HepG2 (cell line): ENCODE results near the gene B3GAT3. TPM values are rescaled to one million over a fixed set of nuclear protein-coding genes. Genes with fewer than 3 reads are reported as not detected.
A peak's percentile ranks its signal among the peaks of the same experiment; 100 is the strongest.

Experiments used
- AGO1 ChIP-seq: fragments of 200-400 bp; formaldehyde crosslinking; IDR thresholded peaks from 2 replicates; pipeline ENCODE4 v1.6.1; 2017; ENCODE audit warnings: mild to moderate bottlenecking, low read depth, low read length, moderate library complexity; ENCODE audit not compliant: poor library complexity, severe bottlenecking
- ATRX ChIP-seq: sonication (generic); formaldehyde crosslinking; IDR thresholded peaks from 2 replicates; pipeline ENCODE4 v1.4.0; 2020; ENCODE audit warnings: missing genetic modification reagents, borderline replicate concordance
- BHLHE40 ChIP-seq: IDR thresholded peaks from 2 replicates; pipeline ENCODE4 v1.6.1; 2011; ENCODE audit warnings: low read length, improper control_type of control experiment
- HNRNPK ChIP-seq: fragments of 200-400 bp; formaldehyde crosslinking; IDR thresholded peaks from 2 replicates; pipeline ENCODE4 v1.6.1; 2018; ENCODE audit warnings: low read length, low read depth, moderate library complexity, mild to moderate bottlenecking; ENCODE audit not compliant: poor library complexity, severe bottlenecking
- IRX3 ChIP-seq: sonication (generic); formaldehyde crosslinking; IDR thresholded peaks from 2 replicates; pipeline ENCODE4 v1.8.1; 2023; ENCODE audit warnings: mild to moderate bottlenecking, low read depth, missing genetic modification reagents, borderline replicate concordance
- MAFF ChIP-seq: IDR thresholded peaks from 2 replicates; pipeline ENCODE4 v1.6.1; 2011; ENCODE audit warnings: low read depth, low read length, improper control_type of control experiment
- PRPF4 ChIP-seq: fragments of 200-400 bp; formaldehyde crosslinking; IDR thresholded peaks from 2 replicates; pipeline ENCODE4 v1.6.1; 2016; ENCODE audit warnings: low read length, low read depth; ENCODE audit not compliant: poor library complexity, severe bottlenecking
- RBFOX2 ChIP-seq: fragments of 200-400 bp; formaldehyde crosslinking; IDR thresholded peaks from 2 replicates; pipeline ENCODE4 v1.6.1; 2017; ENCODE audit warnings: low read depth, mild to moderate bottlenecking, low read length
- SMC3 ChIP-seq: IDR thresholded peaks from 2 replicates; pipeline ENCODE4 v1.6.1; 2011; ENCODE audit warnings: low read length, improper control_type of control experiment
- THRA ChIP-seq: sonication (generic); formaldehyde crosslinking; IDR thresholded peaks from 2 replicates; pipeline ENCODE4 v1.4.0; 2020; ENCODE audit warnings: missing genetic modification reagents, borderline replicate concordance
- TRIM22 ChIP-seq: fragments of 450-650 bp; IDR thresholded peaks from 2 replicates; pipeline ENCODE4 v1.6.1; 2017
- ZNF713 ChIP-seq: sonication (generic); formaldehyde crosslinking; IDR thresholded peaks from 2 replicates; pipeline ENCODE4 v1.4.0; 2020; ENCODE audit warnings: mild to moderate bottlenecking, missing genetic modification reagents
- ZNF790 ChIP-seq: sonication (generic); formaldehyde crosslinking; IDR thresholded peaks from 2 replicates; pipeline ENCODE4 v1.8.0; 2022; ENCODE audit warnings: missing genetic modification reagents, mild to moderate bottlenecking, borderline replicate concordance
- ZSCAN20 ChIP-seq: sonication (generic); formaldehyde crosslinking; IDR thresholded peaks from 2 replicates; pipeline ENCODE4 v1.4.0; 2020; ENCODE audit warnings: missing genetic modification reagents, mild to moderate bottlenecking, borderline replicate concordance
- ZSCAN5A ChIP-seq: sonication (generic); formaldehyde crosslinking; IDR thresholded peaks from 2 replicates; pipeline ENCODE4 v1.8.0; 2022; ENCODE audit warnings: mild to moderate bottlenecking, missing genetic modification reagents, borderline replicate concordance
- polyA plus RNA-seq, 8 experiments: library from polyadenylated mRNA; depleted of rRNA in 3 of 8; stranded (reverse) in 7 of 8; unstranded in 1 of 8; fragments of >200 nt; fragmentation: Illumina TruSeq in 4 of 8; extraction: Trizol in 4 of 8; gene quantifications; 2 replicates each; pipeline versions ENCODE4 v1.2.1 to v1.2.3, GENCODE V29; 2011 to 2016; ENCODE audit warnings: low read depth in 4 of 8, missing spikeins in 1 of 8, mixed read lengths in 1 of 8; ENCODE audit not compliant: insufficient read depth in 1 of 8
- total RNA-seq, 5 experiments: library from RNA; depleted of rRNA; stranded (reverse); fragments of >200 nt; fragmentation: Illumina TruSeq; extraction: Trizol; gene quantifications; 2 replicates each; pipeline ENCODE4 v1.2.3, GENCODE V29; 2016; ENCODE audit warnings: low read depth in 1 of 5
- TF ChIP-seq, protein P1 (sequence below): sonication (generic); formaldehyde crosslinking; IDR thresholded peaks from 2 replicates; pipeline ENCODE4 v1.8.0; 2022; ENCODE audit warnings: missing genetic modification reagents, mild to moderate bottlenecking, inconsistent platforms, borderline replicate concordance
- TF ChIP-seq, protein P2 (sequence below): sonication (generic); formaldehyde crosslinking; conservative IDR thresholded peaks from 2 replicates; pipeline ENCODE4 v1.4.0; 2020; ENCODE audit warnings: missing genetic modification reagents
- TF ChIP-seq, protein P3 (sequence below): IDR thresholded peaks from 2 replicates; pipeline ENCODE4 v1.6.1; 2016; ENCODE audit warnings: mild to moderate bottlenecking, missing biosample characterization, missing genetic modification reagents
- TF ChIP-seq, protein P4 (sequence below): sonication (generic); formaldehyde crosslinking; IDR thresholded peaks from 2 replicates; pipeline ENCODE4 v1.5.0; 2020; ENCODE audit warnings: mild to moderate bottlenecking, missing genetic modification reagents

Gene B3GAT3
- total and polyA plus RNA-seq, 2 of the 13 experiments (the other 11 are each of a cell fraction or from before 2014, with no cell fraction given) = 21.3 to 26.1 TPM

GRCh38 chr11:62646825-62647608, 25.2 kb upstream of the B3GAT3 start (continued):
- TF ChIP-seq ATRX (CRISPR knock-in tag) (no peak), PRPF4 (no peak), TRIM22 (no peak), THRA (no peak), ZNF713 (CRISPR knock-in tag) (no peak), BHLHE40 (no peak), RBFOX2 (peak; percentile 54; the same call in 1 of the 2 replicates), HNRNPK (no peak), ZSCAN20 (CRISPR knock-in tag) (no peak), AGO1 (peak; percentile 3), MAFF (no peak), SMC3 (no peak), IRX3 (0 out of 2 replicates have a peak, but pooled peaks have one; percentile 3), ZSCAN5A (no peak), ZNF790 (CRISPR knock-in tag) (no peak)
- TF ChIP-seq, protein P1, sequence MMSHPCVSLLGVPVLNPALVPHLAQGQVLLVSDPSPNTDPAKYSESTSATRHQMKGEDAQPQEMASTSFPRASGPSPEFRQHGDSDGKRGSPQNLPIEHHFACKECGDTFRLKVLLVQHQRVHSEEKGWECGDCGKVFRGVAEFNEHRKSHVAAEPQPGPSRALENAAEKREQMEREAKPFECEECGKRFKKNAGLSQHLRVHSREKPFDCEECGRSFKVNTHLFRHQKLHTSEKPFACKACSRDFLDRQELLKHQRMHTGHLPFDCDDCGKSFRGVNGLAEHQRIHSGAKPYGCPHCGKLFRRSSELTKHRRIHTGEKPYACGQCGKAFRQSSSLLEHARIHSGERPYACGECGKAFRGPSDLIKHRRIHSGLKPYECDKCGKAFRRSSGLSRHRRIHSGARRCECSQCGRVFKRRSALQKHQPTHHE = no peak
- TF ChIP-seq, protein P2, sequence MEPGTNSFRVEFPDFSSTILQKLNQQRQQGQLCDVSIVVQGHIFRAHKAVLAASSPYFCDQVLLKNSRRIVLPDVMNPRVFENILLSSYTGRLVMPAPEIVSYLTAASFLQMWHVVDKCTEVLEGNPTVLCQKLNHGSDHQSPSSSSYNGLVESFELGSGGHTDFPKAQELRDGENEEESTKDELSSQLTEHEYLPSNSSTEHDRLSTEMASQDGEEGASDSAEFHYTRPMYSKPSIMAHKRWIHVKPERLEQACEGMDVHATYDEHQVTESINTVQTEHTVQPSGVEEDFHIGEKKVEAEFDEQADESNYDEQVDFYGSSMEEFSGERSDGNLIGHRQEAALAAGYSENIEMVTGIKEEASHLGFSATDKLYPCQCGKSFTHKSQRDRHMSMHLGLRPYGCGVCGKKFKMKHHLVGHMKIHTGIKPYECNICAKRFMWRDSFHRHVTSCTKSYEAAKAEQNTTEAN = no peak
- TF ChIP-seq, protein P3, sequence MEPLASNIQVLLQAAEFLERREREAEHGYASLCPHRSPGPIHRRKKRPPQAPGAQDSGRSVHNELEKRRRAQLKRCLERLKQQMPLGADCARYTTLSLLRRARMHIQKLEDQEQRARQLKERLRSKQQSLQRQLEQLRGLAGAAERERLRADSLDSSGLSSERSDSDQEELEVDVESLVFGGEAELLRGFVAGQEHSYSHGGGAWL (CRISPR knock-in tag) = no peak
- TF ChIP-seq, protein P4, sequence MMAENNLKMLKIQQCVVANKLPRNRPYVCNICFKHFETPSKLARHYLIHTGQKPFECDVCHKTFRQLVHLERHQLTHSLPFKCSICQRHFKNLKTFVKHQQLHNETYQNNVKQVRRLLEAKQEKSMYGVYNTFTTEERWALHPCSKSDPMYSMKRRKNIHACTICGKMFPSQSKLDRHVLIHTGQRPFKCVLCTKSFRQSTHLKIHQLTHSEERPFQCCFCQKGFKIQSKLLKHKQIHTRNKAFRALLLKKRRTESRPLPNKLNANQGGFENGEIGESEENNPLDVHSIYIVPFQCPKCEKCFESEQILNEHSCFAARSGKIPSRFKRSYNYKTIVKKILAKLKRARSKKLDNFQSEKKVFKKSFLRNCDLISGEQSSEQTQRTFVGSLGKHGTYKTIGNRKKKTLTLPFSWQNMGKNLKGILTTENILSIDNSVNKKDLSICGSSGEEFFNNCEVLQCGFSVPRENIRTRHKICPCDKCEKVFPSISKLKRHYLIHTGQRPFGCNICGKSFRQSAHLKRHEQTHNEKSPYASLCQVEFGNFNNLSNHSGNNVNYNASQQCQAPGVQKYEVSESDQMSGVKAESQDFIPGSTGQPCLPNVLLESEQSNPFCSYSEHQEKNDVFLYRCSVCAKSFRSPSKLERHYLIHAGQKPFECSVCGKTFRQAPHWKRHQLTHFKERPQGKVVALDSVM (CRISPR knock-in tag) = no peak
